Measurements from ENCODE around the gene PRRC2C. TPM values are rescaled to one million over a fixed set of nuclear protein-coding genes. Genes with fewer than 3 reads are reported as not detected.
"Not testable (repeated sequence)": the region's sequence is repeated elsewhere in the genome, so short reads cannot be mapped to it uniquely, and the experiment has no call there.

The PRRC2C gene
- total RNA-seq (2021; fragmentation: NEBNext Ultra II Directional; extraction: Animal tissue kit (Norgen Biotek cat#: 25700)): 100 to 1,000 TPM; 125 to 144 (median 136) TPM
- long read RNA-seq, partial matches to known transcripts: 67 of 73 reads
- long read RNA-seq, other reads (novel, unspliced or antisense): 2 of 73 reads

DNA sequence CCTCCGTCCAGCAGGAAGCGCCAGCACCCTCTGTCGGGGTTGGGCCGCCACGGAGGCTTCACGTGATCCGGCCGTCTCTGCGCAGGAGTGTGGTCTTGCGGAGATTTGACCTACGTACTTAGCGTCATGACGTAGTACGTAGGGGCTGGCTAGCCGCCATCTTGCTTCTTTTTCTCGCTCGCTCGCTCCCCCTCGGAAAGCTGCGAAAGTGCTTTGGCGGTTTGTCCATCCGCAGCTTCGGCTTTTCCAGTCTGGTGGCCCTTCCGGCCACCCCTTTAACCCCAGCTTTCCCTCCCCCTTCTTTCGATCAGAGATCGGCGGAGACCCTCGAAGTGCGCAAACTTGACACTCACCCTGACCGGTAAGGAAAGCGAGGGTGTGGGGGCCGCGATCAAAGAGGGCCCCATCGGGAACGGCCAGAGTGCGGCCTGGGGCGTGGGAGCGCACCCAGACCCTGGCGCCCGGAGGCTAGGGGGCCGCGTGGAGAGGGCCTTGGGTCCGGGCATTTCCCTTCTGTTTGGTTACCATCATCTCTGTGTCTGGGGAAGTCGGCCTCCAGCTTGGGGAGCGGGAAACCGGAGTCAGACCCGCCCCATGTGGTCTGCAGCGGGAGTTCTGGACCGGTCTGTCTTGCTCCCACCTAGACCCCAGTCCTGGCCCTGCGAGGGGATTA lies at the start of gene PRRC2C:
TSS of gene PRRC2C (plus strand) at position 156 of the 673 bp plus-strand sequence. CDS start 26,559 bp downstream, outside the sequence.
- DNase-seq: peak; percentile 97
- Mint-ChIP-seq H3K9me3 (no peaks in the 10 kb centered on the region), H3K27me3 (ENCODE audit: insufficient read depth) (no peaks in the 10 kb centered on the region), H3K27ac (peak within 1 kb of the TSS; percentile 93), H3K4me1 (ENCODE audit: low read depth) (peaks cover 44% of the 10 kb centered on the region), H3K36me3 (ENCODE audit: low read depth) (peaks cover 20% of the 10 kb centered on the region), H3K4me3 (peak within 1 kb of the TSS; percentile 90)
- TF ChIP-seq, protein P1, sequence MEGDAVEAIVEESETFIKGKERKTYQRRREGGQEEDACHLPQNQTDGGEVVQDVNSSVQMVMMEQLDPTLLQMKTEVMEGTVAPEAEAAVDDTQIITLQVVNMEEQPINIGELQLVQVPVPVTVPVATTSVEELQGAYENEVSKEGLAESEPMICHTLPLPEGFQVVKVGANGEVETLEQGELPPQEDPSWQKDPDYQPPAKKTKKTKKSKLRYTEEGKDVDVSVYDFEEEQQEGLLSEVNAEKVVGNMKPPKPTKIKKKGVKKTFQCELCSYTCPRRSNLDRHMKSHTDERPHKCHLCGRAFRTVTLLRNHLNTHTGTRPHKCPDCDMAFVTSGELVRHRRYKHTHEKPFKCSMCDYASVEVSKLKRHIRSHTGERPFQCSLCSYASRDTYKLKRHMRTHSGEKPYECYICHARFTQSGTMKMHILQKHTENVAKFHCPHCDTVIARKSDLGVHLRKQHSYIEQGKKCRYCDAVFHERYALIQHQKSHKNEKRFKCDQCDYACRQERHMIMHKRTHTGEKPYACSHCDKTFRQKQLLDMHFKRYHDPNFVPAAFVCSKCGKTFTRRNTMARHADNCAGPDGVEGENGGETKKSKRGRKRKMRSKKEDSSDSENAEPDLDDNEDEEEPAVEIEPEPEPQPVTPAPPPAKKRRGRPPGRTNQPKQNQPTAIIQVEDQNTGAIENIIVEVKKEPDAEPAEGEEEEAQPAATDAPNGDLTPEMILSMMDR (IDR thresholded peaks at IDR 0.05): peak; percentile 80

DNA sequence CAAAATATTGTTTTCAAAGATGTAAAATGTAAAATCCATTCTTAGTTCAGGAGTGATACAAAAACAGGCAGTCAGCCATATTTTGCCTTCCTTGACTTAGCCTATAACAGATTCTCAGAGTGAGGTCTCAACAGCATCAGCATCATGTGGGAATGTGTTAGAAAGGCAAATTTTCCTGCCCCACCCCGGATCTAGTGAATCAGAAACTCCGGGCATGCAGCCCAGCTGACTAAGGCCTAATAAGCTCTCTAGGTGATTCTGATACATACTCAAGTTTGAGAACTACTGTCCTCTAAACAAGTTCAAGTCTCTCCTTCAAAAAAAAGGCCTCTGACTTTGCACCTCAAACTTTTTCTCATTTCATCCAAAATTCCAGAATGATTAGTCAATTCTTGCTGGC lies 46.9 kb upstream of the PRRC2C start:
- Mint-ChIP-seq H3K36me3 (ENCODE audit: low read depth) (no peaks in the 10 kb centered on the region), H3K27ac (peak overlapping the region; percentile 89)
- TF ChIP-seq, protein P1 (IDR thresholded peaks at IDR 0.05): no peak

DNA sequence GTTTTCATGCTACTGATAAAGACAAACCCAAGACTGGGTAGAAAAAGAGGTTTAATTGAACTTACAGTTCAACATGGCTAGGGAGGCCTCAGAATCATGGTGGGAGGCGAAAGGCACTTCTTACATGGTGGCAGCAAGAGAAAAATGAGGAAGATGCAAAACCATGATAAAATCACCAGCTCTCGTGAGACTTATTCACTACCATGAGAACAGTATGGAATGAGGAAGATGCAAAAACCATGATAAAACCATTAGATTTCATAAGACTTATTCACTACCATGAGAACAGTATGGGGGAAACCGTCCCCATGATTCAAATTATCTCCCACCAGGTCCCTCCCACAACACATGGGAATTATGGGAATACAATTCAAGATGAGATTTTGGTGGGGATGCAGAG lies 45.1 kb upstream of the PRRC2C start:
- not testable (repeated sequence) for H3K9me3 Mint-ChIP-seq; H3K36me3 Mint-ChIP-seq (ENCODE audit: low read depth); H3K4me3 Mint-ChIP-seq; DNase-seq; H3K27me3 Mint-ChIP-seq (ENCODE audit: insufficient read depth)
- Mint-ChIP-seq H3K27ac (peak overlapping the region; percentile 31; the same call in 1 of the 2 replicates), H3K4me1 (ENCODE audit: low read depth) (peaks cover 61% of the 10 kb centered on the region)

More for the DNA sequence above, 46.9 kb upstream of the PRRC2C start:
- no peaks in the 10 kb centered on the region for H3K9me3 Mint-ChIP-seq
- H3K27me3 Mint-ChIP-seq (ENCODE audit: insufficient read depth): no peaks in the 10 kb centered on the region; the same call in 1 of the 2 replicates
- H3K4me3 Mint-ChIP-seq: no peak overlapping the region
- peak; percentile 97 for DNase-seq
- H3K4me1 Mint-ChIP-seq (ENCODE audit: low read depth): peaks cover 70% of the 10 kb centered on the region

DNA sequence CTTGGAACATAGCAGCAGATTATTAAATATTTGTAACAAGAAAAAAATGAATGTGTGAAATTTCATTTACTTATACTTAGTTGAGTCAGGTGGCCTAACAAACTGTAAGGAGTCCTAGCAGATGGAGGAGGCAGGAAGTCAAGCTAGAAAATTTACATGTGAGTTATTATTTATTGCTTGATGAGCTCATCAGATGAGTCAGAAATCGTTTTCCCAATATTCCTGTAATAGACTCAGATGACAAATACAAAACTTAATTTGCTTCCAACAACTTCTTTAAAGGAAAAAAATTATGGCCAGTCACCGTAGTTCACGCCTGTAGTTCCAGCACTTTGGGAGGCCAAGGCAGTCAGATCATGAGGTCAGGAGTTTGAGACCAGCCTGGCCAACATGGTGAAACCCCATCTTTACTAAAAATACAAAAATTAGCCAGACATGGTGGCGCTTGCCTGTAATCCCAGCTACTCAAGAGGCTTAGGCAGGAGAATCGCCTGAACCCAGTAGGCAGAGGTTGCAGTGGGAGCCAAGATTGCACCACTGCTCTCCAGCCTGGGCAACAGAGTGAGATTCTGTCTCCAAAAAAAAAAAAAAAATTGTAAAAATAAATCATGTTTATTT lies 43.9 kb upstream of the PRRC2C start:
- not testable (repeated sequence) for H3K36me3 Mint-ChIP-seq (ENCODE audit: low read depth); H3K4me3 Mint-ChIP-seq; H3K9me3 Mint-ChIP-seq; H3K27me3 Mint-ChIP-seq (ENCODE audit: insufficient read depth)
- DNase-seq: peak; percentile 76
- Mint-ChIP-seq H3K4me1 (ENCODE audit: low read depth) (peaks cover 63% of the 10 kb centered on the region), H3K27ac (peak overlapping the region; percentile 87)

DNA sequence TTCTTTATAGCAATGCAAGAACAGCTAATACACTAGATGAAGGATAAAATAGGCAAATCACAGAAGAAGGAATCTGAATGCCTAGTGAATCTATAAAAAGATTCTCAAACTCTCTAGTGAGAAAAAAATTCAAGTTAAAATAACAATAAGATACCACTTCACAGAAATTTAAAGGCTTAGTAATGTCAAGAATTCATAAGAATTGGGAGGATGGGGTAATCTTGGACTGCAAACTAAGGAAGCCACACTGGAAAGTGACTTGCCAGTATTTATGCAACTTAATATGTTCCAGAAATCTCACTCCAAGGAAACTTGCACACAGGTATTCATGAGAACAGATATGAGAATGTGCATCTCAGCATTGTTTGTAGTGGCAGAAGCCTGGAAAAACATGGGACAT lies 38.9 kb upstream of the PRRC2C start:
- TF ChIP-seq, protein P1 (IDR thresholded peaks at IDR 0.05): no peak
- Mint-ChIP-seq H3K4me1 (ENCODE audit: low read depth) (peaks cover 27% of the 10 kb centered on the region), H3K36me3 (ENCODE audit: low read depth) (no peaks in the 10 kb centered on the region), H3K4me3 (no peak overlapping the region), H3K9me3 (no peaks in the 10 kb centered on the region), H3K27me3 (ENCODE audit: insufficient read depth) (peaks cover 2% of the 10 kb centered on the region; the same call in 1 of the 2 replicates), H3K27ac (0 out of 2 replicates have a peak overlapping the region, but pooled peaks have one; percentile 1)
- no peak for DNase-seq

DNA sequence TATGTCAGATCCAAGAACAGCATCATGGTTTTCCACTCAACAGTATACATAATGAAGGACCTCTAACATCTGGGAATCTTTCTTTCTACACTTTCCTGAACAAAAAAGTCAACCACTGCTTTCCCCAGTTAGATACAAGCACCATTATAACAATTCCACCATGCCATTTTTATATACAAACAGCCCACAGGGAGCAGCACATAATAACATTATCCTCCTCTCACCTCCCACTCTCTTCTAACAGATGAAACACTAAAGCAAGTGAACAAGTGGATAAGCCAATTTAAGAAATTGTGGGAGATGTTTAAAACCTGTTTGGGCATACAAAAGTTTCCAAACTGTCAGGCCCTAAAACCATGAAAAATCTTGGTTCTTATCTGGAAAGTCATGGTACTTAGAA lies 29.4 kb upstream of the PRRC2C start:
- Mint-ChIP-seq H3K9me3 (peaks cover 7% of the 10 kb centered on the region), H3K36me3 (ENCODE audit: low read depth) (peaks cover 9% of the 10 kb centered on the region; the same call in 1 of the 2 replicates)
- DNase-seq: no peak

More for the DNA sequence above, 29.4 kb upstream of the PRRC2C start:
- peaks cover 2% of the 10 kb centered on the region for H3K27me3 Mint-ChIP-seq (ENCODE audit: insufficient read depth)
- H3K4me3 Mint-ChIP-seq: no peak overlapping the region
- peaks cover 10% of the 10 kb centered on the region for H3K4me1 Mint-ChIP-seq (ENCODE audit: low read depth)
- TF ChIP-seq, protein P1 (IDR thresholded peaks at IDR 0.05): no peak
- H3K27ac Mint-ChIP-seq: no peak overlapping the region

Measured in HFFc6 (cell line).